K562 (cell line): ENCODE measurements around the gene MCM6. TPM values are rescaled to one million over a fixed set of nuclear protein-coding genes. Genes with fewer than 3 reads are reported as not detected.

Source experiments
- ASH1L ChIP-seq: fragments of 450-650 bp; IDR thresholded peaks from 2 replicates; pipeline ENCODE4 v1.6.1; 2018; ENCODE audit warnings: borderline replicate concordance, mild to moderate bottlenecking, low read depth; ENCODE audit not compliant: partially characterized antibody
- E2F6 ChIP-seq, 2 experiments: IDR thresholded peaks; 2 replicates each; pipeline ENCODE4 v1.6.1; 2011; ENCODE audit warnings: borderline replicate concordance in 1 of 2, control low read depth in 1 of 2, low read depth in 1 of 2, low read length in 1 of 2, mild to moderate bottlenecking in 1 of 2, mixed read lengths in 1 of 2, moderate library complexity in 1 of 2; ENCODE audit not compliant: insufficient read depth in 1 of 2, insufficient read length in 1 of 2, poor library complexity in 1 of 2, severe bottlenecking in 1 of 2; ENCODE audit errors: extremely low read depth in 1 of 2
- E2F8 ChIP-seq: fragments of 450-650 bp; IDR thresholded peaks from 2 replicates; pipeline ENCODE4 v1.7.1; 2018; ENCODE audit warnings: mild to moderate bottlenecking, low read depth; ENCODE audit not compliant: partially characterized antibody
- GATAD2B ChIP-seq: fragments of 450-650 bp; IDR thresholded peaks from 2 replicates; pipeline ENCODE4 v1.6.1; 2017; ENCODE audit warnings: mild to moderate bottlenecking, borderline replicate concordance
- GTF3C2 ChIP-seq: IDR thresholded peaks from 3 replicates; pipeline ENCODE4 v1.6.1; 2011; ENCODE audit warnings: borderline replicate concordance, mild to moderate bottlenecking, moderate library complexity; ENCODE audit not compliant: insufficient read length; ENCODE audit errors: extremely low read depth
- KDM4B ChIP-seq, 2 experiments: fragments of 450-650 bp in 1 of 2; sonication (generic) in 1 of 2; IDR thresholded peaks; 2 replicates each; pipeline ENCODE4 v1.6.1; 2016 to 2017; ENCODE audit warnings: borderline replicate concordance in 2 of 2, antibody characterized with exemption in 1 of 2, low read depth in 1 of 2, mild to moderate bottlenecking in 1 of 2
- NR2C2 ChIP-seq, 2 experiments: fragments of 200-800 bp in 1 of 2; sonication (Bioruptor generic) in 1 of 2; sonication (generic) in 1 of 2; formaldehyde crosslinking in 1 of 2; IDR thresholded peaks; 2 replicates each; pipeline versions ENCODE4 v1.6.1 to v1.8.0; 2016 to 2022; ENCODE audit warnings: mild to moderate bottlenecking in 1 of 2, missing compliant biosample characterization in 1 of 2, missing genetic modification characterization in 1 of 2, missing genetic modification reagents in 1 of 2
- POLR2AphosphoS5 ChIP-seq: IDR thresholded peaks from 2 replicates; pipeline ENCODE4 v1.6.1; 2011; ENCODE audit warnings: mild to moderate bottlenecking, low read depth, low read length, moderate library complexity; ENCODE audit not compliant: control insufficient read depth, insufficient read depth
- SPI1 ChIP-seq: IDR thresholded peaks from 2 replicates; pipeline ENCODE4 v1.6.1; 2011; ENCODE audit warnings: low read depth, low read length, control low read depth, borderline replicate concordance
- WHSC1 ChIP-seq: IDR thresholded peaks from one replicate; pipeline ENCODE4 v1.6.1; 2012; ENCODE audit warnings: low read length, control low read depth, inconsistent platforms
- ZBTB33 ChIP-seq: sonication (generic); formaldehyde crosslinking; IDR thresholded peaks from 2 replicates; pipeline ENCODE4 v1.8.1; 2023; ENCODE audit warnings: mild to moderate bottlenecking, missing genetic modification reagents
- ZFP91 ChIP-seq: sonication (generic); formaldehyde crosslinking; IDR thresholded peaks from 2 replicates; pipeline ENCODE4 v1.8.0; 2022; ENCODE audit warnings: mild to moderate bottlenecking, missing genetic modification reagents
- ZNF253 ChIP-seq: fragments of 250-450 bp; sonication (Bioruptor Pico); conservative IDR thresholded peaks from 2 replicates; pipeline ENCODE4 v1.6.1; 2021; ENCODE audit warnings: mild to moderate bottlenecking
- ZNF668 ChIP-seq: fragments of 250-450 bp; sonication (Bioruptor Pico); IDR thresholded peaks from 2 replicates; pipeline ENCODE4 v1.8.0; 2022; ENCODE audit warnings: mild to moderate bottlenecking, inconsistent platforms
- polyA plus RNA-seq, 8 experiments: library from polyadenylated mRNA; depleted of rRNA in 4 of 8; stranded (reverse) in 5 of 8; unstranded in 3 of 8; fragments of >200 nt; fragmentation: Nextera tagmentation in 2 of 8; fragmentation: Illumina TruSeq in 1 of 8; extraction: Ambion mirVana in 2 of 8; extraction: Trizol in 1 of 8; gene quantifications; 2 replicates each; pipeline versions ENCODE4 v1.2.1 to v1.2.3, GENCODE V29; 2011 to 2014; ENCODE audit warnings: inconsistent platforms in 1 of 8, missing spikeins in 1 of 8
- total RNA-seq, 7 experiments: library from RNA; depleted of rRNA in 6 of 7; stranded (reverse); fragments of >200 nt in 6 of 7; fragmentation: Illumina TruSeq in 2 of 7; extraction: Trizol in 2 of 7; gene quantifications; 2 replicates each; pipeline versions ENCODE4 v1.2.1 to v1.2.3, GENCODE V29; 2011 to 2021; ENCODE audit warnings: low replicate concordance in 1 of 7

Gene MCM6
- total and polyA plus RNA-seq, 9 of the 15 experiments (the other 6 are each of a cell fraction or from before 2014, with no cell fraction given): 42.6 to 133 (median 82.4) TPM

- TF ChIP-seq E2F6 (IDR thresholded peaks at IDR 0.05; ENCODE audit: borderline replicate concordance in 1 of 2, extremely low read depth in 1 of 2, insufficient read depth in 1 of 2, insufficient read length in 1 of 2, low read depth in 1 of 2, low read length in 1 of 2, poor library complexity in 1 of 2, severe bottlenecking in 1 of 2) (peak; percentile 73), NR2C2 (CRISPR knock-in tag; IDR thresholded peaks at IDR 0.05) (0 out of 2 replicates have a peak, but pooled peaks have one; percentile 62), NR2C2 (tag; IDR thresholded peaks at IDR 0.05) (no peak), POLR2AphosphoS5 (peak; percentile 79), ASH1L (peak; percentile 78), GATAD2B (no peak), E2F8 (peak; percentile 100), ZNF668 (CRISPR knock-in tag) (no peak), GTF3C2 (no peak), SPI1 (0 out of 2 replicates have a peak, but pooled peaks have one; percentile 2), ZBTB33 (CRISPR knock-in tag) (0 out of 2 replicates have a peak, but pooled peaks have one; percentile 62), KDM4B (IDR thresholded peaks at IDR 0.05; ENCODE audit: borderline replicate concordance in 2 of 2, low read depth in 1 of 2) (no peak), WHSC1 (no peak), ZFP91 (CRISPR knock-in tag) (no peak), ZNF253 (CRISPR knock-in tag) (no peak)
These were observed at the start of gene MCM6 (continued) for GRCh38 chr2:135876066-135876711.
